ENCODE data around the gene SP8. TPM values are rescaled to one million over a fixed set of nuclear protein-coding genes. Genes with fewer than 3 reads are reported as not detected.
A peak's percentile ranks its signal among the peaks of the same experiment; 100 is the strongest.

The SP8 gene
- total and polyA plus RNA-seq, 9 of the 15 experiments (the other 6 are each of a cell fraction or from before 2014, with no cell fraction given): 0.04 to 1.2 (median 0.19) TPM

- no peak for TF ChIP-seq CREB1 (IDR thresholded peaks at IDR 0.05)
- TF ChIP-seq CREB1 (CRISPR knock-in tag; IDR thresholded peaks at IDR 0.05): no peak
- no peak for TF ChIP-seq HDAC8 (tag; IDR thresholded peaks at IDR 0.05)
- TF ChIP-seq CREB5 (CRISPR knock-in tag; IDR thresholded peaks at IDR 0.05): no peak
- no peak for TF ChIP-seq PRDM10 (IDR thresholded peaks at IDR 0.05; ENCODE audit: partially characterized antibody)
- no peak for TF ChIP-seq NR2F6 (CRISPR knock-in tag; IDR thresholded peaks at IDR 0.05)
- no peak for TF ChIP-seq HINFP (tag; conservative IDR thresholded peaks at IDR 0.05; ENCODE audit: low read depth)
- TF ChIP-seq ATF1 (CRISPR knock-in tag; IDR thresholded peaks at IDR 0.05): no peak
- TF ChIP-seq ATF1 (tag; IDR thresholded peaks at IDR 0.05): no peak
- no peak for TF ChIP-seq CREM (IDR thresholded peaks at IDR 0.05; ENCODE audit: low read depth)
- TF ChIP-seq STAT5A (IDR thresholded peaks at IDR 0.05; ENCODE audit: borderline replicate concordance, low read length): no peak
- TF ChIP-seq ZBED1 (IDR thresholded peaks at IDR 0.05): no peak
- TF ChIP-seq MXD1 (CRISPR knock-in tag; IDR thresholded peaks at IDR 0.05; ENCODE audit: borderline replicate concordance, poor library complexity, severe bottlenecking): no peak
- TF ChIP-seq KHSRP (IDR thresholded peaks at IDR 0.05): no peak
- no peak for TF ChIP-seq TFAP4 (CRISPR knock-in tag; IDR thresholded peaks at IDR 0.05; ENCODE audit: borderline replicate concordance)
- TF ChIP-seq KAT2B (IDR thresholded peaks at IDR 0.05; ENCODE audit: low read depth, low read length): no peak
- no peak for TF ChIP-seq SMAD1 (IDR thresholded peaks at IDR 0.05; ENCODE audit: low read depth, low read length, partially characterized antibody)
- TF ChIP-seq RAD51 (IDR thresholded peaks at IDR 0.05; ENCODE audit: borderline replicate concordance, low read depth): no peak
- no peak for TF ChIP-seq PCBP2 (IDR thresholded peaks at IDR 0.05; ENCODE audit: low read depth, low read length, poor library complexity, severe bottlenecking)
- no peak for TF ChIP-seq RBM22 (IDR thresholded peaks at IDR 0.05; ENCODE audit: low read depth, low read length, poor library complexity, severe bottlenecking)
- TF ChIP-seq BRF1 (IDR thresholded peaks at IDR 0.05; ENCODE audit: borderline replicate concordance, extremely low read depth, insufficient read length): no peak
- TF ChIP-seq EP400 (IDR thresholded peaks at IDR 0.05): peak; percentile 20; the same call in 1 of the 2 replicates
- peak; percentile 52 for TF ChIP-seq POLR2A (conservative IDR thresholded peaks at IDR 0.05)
These were observed 48.5 kb upstream of the SP8 start (continued) for GRCh38 chr7:20835111-20835750.
